Activated effector memory CD4-positive, alpha-beta T cell treated with Interleukin-2 at 50 U/mL for 16 hours (primary cell): ENCODE results near the gene TPGS1.

Source experiments
- DNase-seq: peaks from one replicate; pipeline ENCODE4 v3.0.0-alpha.2; 2020

Gene TPGS1

DNA sequence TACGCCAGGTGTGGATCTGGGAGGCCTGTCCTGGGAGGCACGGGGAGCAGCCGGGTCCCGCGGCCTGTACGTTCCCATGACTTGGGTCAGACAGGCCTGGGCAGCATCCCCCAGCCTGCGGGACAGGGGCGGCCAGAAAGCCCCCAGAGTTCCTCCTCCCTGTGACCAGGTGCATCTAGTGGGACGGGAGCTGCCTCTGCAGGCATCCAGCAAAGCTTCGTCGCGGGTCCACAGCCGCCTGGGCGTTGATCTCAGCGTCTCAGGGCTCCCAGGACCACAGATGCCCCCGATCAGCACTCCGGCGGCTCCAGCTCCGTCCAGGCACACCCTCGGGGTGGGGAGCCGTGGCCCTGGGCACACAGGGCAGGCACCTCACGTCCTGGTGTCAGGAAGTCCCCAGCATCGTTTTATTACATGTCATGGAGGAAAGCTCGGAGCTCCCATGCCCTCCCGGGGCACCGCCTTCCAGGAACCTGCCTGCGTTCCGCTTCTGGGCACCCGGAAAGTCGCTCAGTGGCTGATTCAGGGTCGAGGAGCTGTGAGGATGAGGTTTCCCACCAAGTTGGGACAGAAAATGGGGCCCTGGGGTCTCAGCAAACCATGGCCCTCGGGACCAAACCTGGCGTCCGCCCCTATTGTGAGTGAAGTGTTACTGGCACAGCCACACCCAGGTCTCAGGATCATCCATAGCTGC lies 35.0 kb downstream of the TPGS1 start:
- DNase-seq: no peak

DNA sequence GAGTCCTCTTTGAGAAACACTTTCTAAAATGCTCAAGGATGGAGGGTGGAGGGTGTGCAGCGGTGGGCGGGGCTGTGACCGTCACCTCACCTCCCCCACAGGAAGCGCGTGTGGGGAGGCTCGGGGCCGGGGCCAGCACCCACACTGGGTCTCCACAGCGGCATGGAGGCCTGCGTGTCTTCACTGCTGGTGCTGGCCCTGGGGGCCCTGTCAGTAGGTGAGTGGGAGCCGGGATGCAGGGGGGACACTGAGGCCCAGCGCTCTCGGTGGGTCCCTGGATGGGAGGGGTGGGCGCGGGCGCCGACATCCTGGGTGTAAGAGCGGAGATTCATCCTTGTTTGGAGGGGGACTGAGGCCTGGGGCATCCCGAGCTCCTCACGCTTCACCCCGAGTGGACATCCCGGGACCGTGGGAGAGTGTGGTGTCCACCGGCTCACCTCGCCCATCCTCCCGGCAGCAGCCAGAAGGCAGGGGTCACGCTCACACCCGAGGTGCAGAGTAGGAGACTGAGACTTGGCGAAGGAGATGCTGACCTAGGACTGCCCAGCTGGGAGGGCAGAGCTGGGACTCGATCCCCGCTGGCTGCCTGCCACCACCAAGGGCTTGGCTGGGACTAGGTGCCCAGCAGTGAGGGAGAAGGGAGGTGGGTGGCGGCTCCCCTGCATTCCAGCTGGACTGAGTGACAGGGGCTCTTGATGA lies 36.8 kb downstream of the TPGS1 start, which contains the start of gene GZMM:
Gene GZMM (plus strand): TSS at position 144 of the 699 bp plus-strand sequence. CDS start 19 bp downstream, at position 163.
- peak; percentile 71 for DNase-seq

DNA sequence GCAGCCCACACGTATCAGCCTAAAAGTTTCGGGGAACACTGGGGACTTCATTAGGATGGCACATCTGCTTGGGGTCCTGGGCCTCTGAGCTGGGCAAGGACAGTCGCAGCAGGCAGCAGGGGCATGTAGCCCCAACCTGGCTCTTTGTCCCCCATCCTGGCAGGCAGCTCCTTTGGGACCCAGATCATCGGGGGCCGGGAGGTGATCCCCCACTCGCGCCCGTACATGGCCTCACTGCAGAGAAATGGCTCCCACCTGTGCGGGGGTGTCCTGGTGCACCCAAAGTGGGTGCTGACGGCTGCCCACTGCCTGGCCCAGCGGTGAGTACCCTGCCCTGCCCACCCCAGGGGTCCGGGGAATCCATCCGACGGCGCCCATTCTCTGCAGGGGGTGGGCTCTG lies 39.8 kb downstream of the TPGS1 start:
- no peak for DNase-seq

DNA sequence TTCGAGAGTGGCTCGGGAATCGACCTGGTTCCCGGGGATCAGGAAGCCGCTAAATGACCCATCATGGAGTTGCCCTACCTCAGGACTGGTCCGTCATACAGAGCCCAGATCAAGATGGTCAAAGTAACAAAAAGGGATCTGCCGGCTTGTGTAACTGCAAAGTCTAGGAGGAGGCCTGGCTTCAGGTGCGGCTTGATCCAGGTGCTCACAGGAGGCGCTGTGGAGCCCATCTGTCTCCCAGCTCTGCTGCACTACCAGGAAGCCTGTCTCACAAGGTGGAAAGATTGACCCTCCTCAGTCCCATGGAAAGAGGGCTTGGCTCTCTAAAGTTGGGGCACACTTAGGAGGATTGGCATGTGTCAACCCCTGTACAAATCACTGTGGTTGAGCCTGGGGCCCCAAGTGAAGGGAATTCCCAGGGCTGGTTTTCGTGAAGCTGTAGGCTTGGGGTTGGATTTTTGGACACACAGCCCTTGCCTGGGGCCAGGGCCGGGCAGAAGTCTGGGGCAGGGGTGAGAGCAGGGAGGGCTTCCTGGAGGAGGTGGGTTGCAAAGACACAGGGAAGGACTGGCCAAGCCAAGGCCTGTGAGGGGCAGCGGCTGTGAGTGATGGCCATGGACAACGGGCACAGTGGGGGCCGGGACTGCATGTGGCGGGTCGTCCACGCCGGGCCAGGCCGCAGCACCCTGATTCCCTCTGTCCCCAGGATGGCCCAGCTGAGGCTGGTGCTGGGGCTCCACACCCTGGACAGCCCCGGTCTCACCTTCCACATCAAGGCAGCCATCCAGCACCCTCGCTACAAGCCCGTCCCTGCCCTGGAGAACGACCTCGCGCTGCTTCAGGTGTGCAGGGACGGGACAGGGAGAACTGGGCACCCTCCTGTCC lies 40.8 kb downstream of the TPGS1 start:
- no peak for DNase-seq

DNA sequence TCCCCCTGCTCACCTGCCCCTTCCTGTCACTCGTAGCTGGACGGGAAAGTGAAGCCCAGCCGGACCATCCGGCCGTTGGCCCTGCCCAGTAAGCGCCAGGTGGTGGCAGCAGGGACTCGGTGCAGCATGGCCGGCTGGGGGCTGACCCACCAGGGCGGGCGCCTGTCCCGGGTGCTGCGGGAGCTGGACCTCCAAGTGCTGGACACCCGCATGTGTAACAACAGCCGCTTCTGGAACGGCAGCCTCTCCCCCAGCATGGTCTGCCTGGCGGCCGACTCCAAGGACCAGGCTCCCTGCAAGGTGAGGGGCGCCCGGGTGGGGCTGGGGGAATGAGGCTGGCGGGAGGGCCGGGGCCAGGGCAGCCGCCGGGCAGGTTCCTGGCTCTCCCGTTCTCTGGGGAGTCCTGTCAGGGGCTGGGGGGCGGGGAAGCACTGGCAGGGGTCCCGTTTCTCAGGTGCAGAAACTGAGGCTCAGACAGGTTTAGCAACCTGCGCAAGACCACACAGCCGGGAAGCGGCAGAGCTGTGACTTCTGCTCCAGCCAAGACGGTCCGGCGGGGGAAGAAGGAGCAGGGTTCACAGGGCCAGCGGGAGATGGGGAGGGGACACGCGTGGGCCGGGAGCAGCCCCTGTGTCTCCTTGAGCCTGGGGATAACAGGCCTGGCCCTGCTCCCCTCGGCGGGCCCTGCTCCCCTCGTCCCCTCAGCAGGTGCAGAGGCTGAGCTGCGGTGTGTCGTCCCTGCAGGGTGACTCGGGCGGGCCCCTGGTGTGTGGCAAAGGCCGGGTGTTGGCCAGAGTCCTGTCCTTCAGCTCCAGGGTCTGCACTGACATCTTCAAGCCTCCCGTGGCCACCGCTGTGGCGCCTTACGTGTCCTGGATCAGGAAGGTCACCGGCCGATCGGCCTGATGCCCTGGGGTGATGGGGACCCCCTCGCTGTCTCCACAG lies 41.9 kb downstream of the TPGS1 start:
- DNase-seq: no peak

DNA sequence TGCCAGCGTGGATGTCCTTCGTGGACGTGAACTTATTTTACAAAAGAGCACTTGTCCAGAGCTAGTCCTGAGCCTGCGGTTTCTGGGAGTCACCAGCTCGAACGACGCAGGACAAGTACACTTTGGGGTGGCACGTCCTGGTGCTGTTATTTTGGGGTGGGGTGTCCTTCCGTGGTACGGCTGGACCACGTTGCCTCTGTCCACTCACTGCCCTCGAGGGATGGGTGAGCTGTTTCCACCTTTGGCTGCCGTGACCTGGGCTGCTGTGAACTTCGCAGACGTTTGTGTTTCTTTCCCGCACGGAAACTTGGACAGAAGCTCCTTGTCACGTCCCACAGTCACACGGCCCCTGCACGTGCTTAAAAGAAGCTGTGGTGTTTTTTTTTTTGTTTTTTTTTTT lies 47.5 kb downstream of the TPGS1 start:
- DNase-seq: no peak

DNA sequence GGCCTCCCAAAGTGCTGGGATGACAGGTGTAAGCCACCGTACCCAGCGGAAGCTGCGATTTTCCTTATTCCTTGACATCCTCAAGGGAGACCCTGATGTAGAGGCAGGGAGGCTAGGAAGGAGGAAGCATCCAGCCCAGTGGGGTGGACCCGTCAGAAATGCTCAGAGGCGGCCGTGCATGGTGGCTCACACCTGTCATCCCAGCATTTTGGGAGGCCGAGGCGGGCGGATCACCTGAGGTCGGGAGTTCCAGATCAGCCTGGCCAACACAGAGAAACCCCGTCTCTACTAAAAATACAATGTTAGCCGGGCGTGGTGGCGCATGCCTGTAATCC lies 48.1 kb downstream of the TPGS1 start:
- no peak for DNase-seq

DNA sequence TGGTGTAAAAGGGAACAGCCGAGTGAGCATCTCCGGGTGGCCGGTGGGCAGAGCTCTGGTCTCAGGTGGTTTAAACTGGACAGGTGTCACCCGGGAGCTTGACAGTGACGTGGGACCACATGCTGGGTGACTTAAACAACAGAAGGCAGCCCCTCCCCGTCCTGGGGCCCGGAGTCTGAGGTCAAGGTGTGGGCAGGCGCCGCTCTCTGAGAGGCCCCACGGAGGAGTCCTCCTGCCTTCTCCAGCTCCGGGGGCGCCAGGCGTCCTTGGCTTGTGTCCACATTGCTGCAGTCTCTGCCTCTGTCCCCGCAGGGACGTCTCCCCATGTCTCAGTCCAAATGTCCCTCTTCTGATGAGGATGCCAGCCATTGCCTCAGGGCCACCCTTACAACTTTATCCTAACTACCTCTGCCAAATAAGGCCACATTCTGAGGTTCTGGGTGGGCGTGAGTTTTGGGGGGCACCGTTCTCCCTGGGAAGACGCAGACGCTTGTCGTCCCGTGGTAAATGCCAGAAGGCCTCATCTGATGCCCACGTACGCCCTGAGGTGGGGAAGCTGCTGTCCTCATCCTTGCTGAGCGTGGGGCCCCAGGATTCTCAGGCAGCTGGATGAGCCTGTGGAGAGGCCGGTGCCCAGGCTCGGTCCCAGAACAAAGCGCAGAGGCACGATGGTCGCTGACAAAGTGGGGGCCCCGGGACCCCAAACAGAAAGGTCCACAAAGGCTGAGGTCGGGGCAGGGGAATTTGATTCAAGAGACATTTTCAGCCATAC lies 49.5 kb downstream of the TPGS1 start:
- DNase-seq: no peak

DNA sequence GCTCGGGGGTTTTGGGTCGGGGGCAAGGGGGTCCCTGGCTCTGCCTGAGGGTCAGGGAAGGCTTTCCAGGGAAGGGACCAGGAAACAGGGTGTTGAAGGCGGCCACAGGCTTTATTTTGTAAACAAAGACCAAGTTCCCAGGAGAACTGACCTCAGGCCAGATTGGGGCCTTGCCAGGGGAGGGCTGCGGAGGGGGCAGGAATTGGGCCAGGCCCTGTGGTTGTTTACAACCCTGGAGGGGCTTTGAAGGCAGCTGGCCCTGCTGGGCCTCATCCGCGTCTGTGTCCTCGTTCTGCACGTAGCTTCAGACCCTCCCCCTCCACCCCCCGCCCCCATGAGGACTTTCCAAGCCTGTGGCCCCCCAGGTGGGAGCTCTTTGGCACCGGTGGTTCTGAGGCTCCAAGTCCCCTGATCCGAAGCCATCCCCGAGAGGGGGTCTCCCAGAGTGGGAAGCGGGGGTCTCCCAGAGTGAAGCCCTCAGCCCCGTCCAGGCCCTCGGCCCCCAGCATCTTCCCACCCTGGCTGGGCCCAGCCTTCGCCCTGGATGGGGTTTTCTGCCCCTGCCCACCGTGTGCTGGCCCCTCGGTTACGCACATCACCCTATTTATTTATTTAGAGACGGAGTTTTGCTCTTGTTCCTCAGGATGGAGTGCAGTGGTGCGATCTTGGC lies 51.6 kb downstream of the TPGS1 start:
- DNase-seq: no peak

DNA sequence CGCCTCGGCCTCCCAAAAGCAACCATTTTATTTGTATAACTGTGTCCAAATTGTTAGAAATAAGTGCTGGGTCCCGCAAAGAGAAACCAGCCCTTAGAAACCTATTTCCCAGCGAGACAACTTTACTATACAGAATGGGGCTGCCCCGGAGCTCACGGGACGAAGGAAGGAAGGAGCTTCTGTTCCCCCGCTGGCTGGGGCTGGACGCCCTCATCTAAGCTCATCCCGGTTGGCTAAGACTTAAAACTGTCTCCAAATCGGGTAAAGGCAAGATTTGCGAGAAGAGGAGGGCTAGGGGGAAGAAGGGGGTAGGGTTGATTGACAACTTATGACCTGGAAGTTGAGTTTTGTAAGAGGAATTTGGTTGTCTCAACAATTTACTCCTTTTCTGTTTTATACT lies 52.8 kb downstream of the TPGS1 start:
- DNase-seq: no peak

DNA sequence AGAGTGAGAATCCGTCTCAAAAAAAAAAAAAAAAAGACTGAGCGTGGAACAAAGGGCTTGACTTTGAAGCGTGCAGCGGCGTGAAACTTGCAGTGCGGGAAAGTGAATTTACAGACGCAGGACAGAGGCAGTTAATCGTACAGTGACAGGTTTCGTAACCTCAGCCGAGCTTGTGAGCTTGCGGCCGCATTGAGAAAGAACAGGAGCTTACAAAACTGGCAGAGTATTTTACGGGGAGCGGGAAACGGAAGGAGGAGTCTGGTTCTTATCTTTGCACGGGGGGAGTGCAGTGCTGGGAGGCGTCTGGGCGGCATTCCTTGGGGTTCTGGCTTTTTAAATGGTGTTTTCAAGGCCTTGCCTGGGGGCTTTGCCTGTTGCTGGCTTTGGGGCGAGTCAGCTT lies 59.1 kb downstream of the TPGS1 start:
- DNase-seq: no peak

DNA sequence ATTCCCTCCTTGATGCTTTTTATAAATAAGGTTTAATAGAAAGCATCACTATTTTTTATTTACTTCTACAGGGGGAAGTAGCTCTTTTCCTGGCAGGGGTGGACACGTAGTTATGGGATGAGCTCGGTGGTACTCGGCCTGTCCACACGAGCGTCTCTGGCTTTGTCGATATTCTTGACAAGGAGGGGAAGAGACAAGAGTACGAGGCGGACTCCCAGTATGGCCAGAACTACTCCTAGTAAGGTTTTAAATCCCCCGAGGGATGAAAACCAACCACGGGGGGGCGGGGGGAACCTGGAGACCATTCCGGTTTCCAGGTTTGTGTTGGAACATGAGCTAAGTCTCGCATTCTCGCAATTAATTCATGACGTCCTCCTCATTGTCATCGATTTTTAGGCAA lies 59.5 kb downstream of the TPGS1 start:
- no peak for DNase-seq

DNA sequence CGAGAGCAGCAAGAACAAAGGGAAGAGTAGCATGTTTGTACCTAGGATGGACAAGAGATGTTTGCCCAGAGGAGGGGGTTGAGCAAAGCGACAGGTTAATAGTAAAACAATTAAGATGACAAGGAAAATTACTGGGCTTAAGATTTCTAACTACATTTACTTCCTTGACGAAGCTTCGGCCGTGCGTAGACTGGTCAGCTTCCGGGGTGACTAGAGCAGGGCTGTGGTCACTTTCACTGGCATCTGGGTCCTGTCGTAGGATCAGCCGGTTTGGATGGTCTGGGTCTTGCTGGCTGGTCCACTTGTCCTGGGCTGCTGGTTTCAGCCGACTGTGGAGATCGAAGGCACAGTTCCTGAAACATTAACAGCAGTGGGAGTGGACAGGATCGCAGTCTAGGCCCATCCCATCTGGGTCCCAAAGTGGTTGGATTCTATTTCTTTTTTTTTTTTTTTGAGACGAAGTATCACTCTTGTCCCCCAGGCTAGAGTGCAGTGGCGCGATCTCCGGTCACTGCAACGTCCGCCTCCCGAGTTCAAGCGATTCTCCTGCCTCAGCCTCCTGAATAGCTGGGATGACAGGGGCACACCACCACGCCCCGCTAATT lies 60.1 kb downstream of the TPGS1 start:
- DNase-seq: no peak
